Measurements from ENCODE around the gene MACROD1.

DNA sequence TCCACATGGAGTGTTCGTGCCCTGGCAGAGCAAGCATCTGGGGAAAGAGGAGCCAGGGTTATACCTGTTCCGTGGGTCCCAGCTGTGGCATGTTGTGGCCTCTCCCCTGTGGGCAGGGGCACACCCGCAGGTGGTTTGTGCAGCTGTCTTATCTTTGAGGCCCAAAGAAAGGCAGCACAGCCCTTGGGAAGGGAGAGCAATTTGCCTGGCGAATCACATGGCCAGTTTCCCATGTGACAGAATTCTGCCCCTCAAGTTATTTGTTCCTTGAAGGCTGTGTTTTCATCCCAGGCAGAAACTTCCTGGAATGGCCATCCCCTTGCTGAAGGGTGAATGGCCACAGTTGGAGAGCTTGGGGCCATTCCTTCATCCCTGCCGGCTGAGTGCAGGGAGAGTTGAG lies 207.9 kb downstream of the MACROD1 start:
- TF ChIP-seq GATA2 (IDR thresholded peaks at IDR 0.05; ENCODE audit: low read depth, low read length) (no peak), GATA3 (IDR thresholded peaks at IDR 0.05; ENCODE audit: low read depth, low read length) (no peak)
